GM23248 (cell line): Measurements from ENCODE around the gene TTC39C. TPM values are rescaled to one million over a fixed set of nuclear protein-coding genes. Genes with fewer than 3 reads are reported as not detected.

Experiments
- DNase-seq: peaks from one replicate; pipeline ENCODE4 v3.0.0-alpha.2; 2015
- H2AFZ ChIP-seq: fragments of 200-600 bp; sonication (generic); 2 replicates; pipeline ENCODE4 v1.6.1; 2016; ENCODE audit warnings: antibody characterized with exemption
- H3F3A ChIP-seq: fragments of 200-600 bp; sonication (generic); 2 replicates; pipeline ENCODE4 v1.6.1; 2016; ENCODE audit warnings: mild to moderate bottlenecking, antibody characterized with exemption, mixed run types; ENCODE audit not compliant: insufficient read depth
- H3K27ac ChIP-seq: fragments of 200-600 bp; sonication (generic); 2 replicates; pipeline ENCODE4 v1.5.1; 2016; ENCODE audit warnings: mild to moderate bottlenecking
- H3K27me3 ChIP-seq: fragments of 200-600 bp; sonication (generic); replicated peaks from 2 replicates; pipeline ENCODE4 v1.6.1; 2016; ENCODE audit warnings: mild to moderate bottlenecking; ENCODE audit not compliant: insufficient read depth
- H3K36me3 ChIP-seq: fragments of 200-600 bp; sonication (generic); 2 replicates; pipeline ENCODE4 v1.6.1; 2016; ENCODE audit warnings: low read depth, mild to moderate bottlenecking
- H3K4me1 ChIP-seq: fragments of 200-600 bp; sonication (generic); 2 replicates; pipeline ENCODE4 v1.6.1; 2016; ENCODE audit warnings: mild to moderate bottlenecking; ENCODE audit not compliant: insufficient read depth
- H3K4me2 ChIP-seq: fragments of 200-600 bp; sonication (generic); one replicate; pipeline ENCODE4 v1.6.1; 2016; ENCODE audit warnings: mild to moderate bottlenecking; ENCODE audit not compliant: unreplicated experiment
- H3K4me3 ChIP-seq: fragments of 200-600 bp; sonication (generic); 2 replicates; pipeline ENCODE4 v1.5.1; 2016; ENCODE audit warnings: mild to moderate bottlenecking
- H3K79me2 ChIP-seq: fragments of 200-600 bp; sonication (generic); 2 replicates; pipeline ENCODE4 v1.6.1; 2016; ENCODE audit warnings: mild to moderate bottlenecking; ENCODE audit not compliant: insufficient read depth
- H3K9ac ChIP-seq: fragments of 200-600 bp; sonication (generic); 2 replicates; pipeline ENCODE4 v1.6.1; 2016; ENCODE audit warnings: mild to moderate bottlenecking
- H3K9me2 ChIP-seq: fragments of 200-600 bp; sonication (generic); 2 replicates; pipeline ENCODE4 v1.6.1; 2016; ENCODE audit warnings: mixed run types, mild to moderate bottlenecking, moderate library complexity; ENCODE audit not compliant: insufficient read depth
- H3K9me3 ChIP-seq: fragments of 200-600 bp; sonication (generic); one replicate; pipeline ENCODE4 v1.6.1; 2017; ENCODE audit warnings: low read depth
- H4K20me1 ChIP-seq: fragments of 200-600 bp; sonication (generic); 2 replicates; pipeline ENCODE4 v1.6.0; 2016; ENCODE audit not compliant: insufficient read depth
- EZH2 ChIP-seq: fragments of 200-600 bp; sonication (generic); IDR thresholded peaks from 2 replicates; pipeline ENCODE4 v1.6.1; 2018; ENCODE audit warnings: antibody characterized with exemption, mild to moderate bottlenecking; ENCODE audit not compliant: insufficient read depth, poor library complexity, severe bottlenecking
- EZH2phosphoT487 ChIP-seq: fragments of 200-600 bp; sonication (generic); IDR thresholded peaks from 2 replicates; pipeline ENCODE4 v1.6.1; 2018; ENCODE audit warnings: antibody characterized with exemption, moderate library complexity, mild to moderate bottlenecking, low read depth; ENCODE audit not compliant: insufficient read depth
- WGBS, 2 experiments: methylation state at CpG; one replicate each; pipeline ENCODE4 v1.1.6; 2015 to 2017; ENCODE audit warnings: low lambda C conversion rate in 2 of 2, low coverage in 1 of 2; ENCODE audit errors: missing lambda C conversion rate in 2 of 2; 5-methylcytosine and 5-hydroxymethylcytosine counted together
- in situ Hi-C: fragments of 300-500 bp; cut with MboI; formaldehyde crosslinking; loops from 2 replicates; pipeline ENCODE4 v1.15.0; 2020
- polyA plus RNA-seq: library from polyadenylated mRNA; unstranded; fragments of >200 nt; fragmentation: Nextera tagmentation; extraction: Ambion mirVana; gene quantifications from 2 replicates; pipeline ENCODE4 v1.2.1, GENCODE V29; 2016
- total RNA-seq: library from RNA; depleted of rRNA; stranded (reverse); fragments of >200 nt; shearing (Covaris generic); gene quantifications from 2 replicates; pipeline ENCODE4 v1.2.3, GENCODE V29; 2014

The TTC39C gene
- total and polyA plus RNA-seq, 2 experiments from 2014 or later = 15.7 to 24.3 TPM

GRCh38 chr18:24112874-24113615, 98.5 kb downstream of the TTC39C start:
- TF ChIP-seq EZH2 (no peak), EZH2phosphoT487 (no peak)
- H3K27ac ChIP-seq = no peak overlapping the region
- in situ Hi-C loops = no loop called here
- H3K27me3 ChIP-seq = no peaks in the 10 kb centered on the region
- no peaks in the 10 kb centered on the region for H3K79me2 ChIP-seq
- no peak overlapping the region for H3K9ac ChIP-seq
- no peak overlapping the region for H3K4me3 ChIP-seq
- H4K20me1 ChIP-seq = no peaks in the 10 kb centered on the region
- no peak overlapping the region for H3K4me2 ChIP-seq
- DNase-seq = peak; percentile 54
- peaks cover 5% of the 10 kb centered on the region; the same call in 1 of the 2 replicates for H3K4me1 ChIP-seq
- 74 to 78% methylated on average over 15 of the region's 15 CpGs for WGBS, 2 experiments
- no peak overlapping the region for H2AFZ ChIP-seq
- H3K36me3 ChIP-seq = 0 out of 2 replicates have a peak, but pooled peaks cover 6% of the 10 kb centered on the region
- no peaks in the 10 kb centered on the region for H3F3A ChIP-seq
- no peaks in the 10 kb centered on the region for H3K9me2 ChIP-seq
- H3K9me3 ChIP-seq = no peaks in the 10 kb centered on the region

- H3K9me3 ChIP-seq = no peaks in the 10 kb centered on the region
- H2AFZ ChIP-seq = no peak overlapping the region
- no peaks in the 10 kb centered on the region for H3K9me2 ChIP-seq
- no peak overlapping the region for H3K4me3 ChIP-seq
- no peak overlapping the region for H3K9ac ChIP-seq
- no peaks in the 10 kb centered on the region for H4K20me1 ChIP-seq
- 0 out of 2 replicates have a peak, but pooled peaks cover 6% of the 10 kb centered on the region for H3K36me3 ChIP-seq
- H3F3A ChIP-seq = no peaks in the 10 kb centered on the region
- H3K79me2 ChIP-seq = no peaks in the 10 kb centered on the region
- TF ChIP-seq EZH2phosphoT487 (no peak), EZH2 (no peak)
- H3K27ac ChIP-seq = no peak overlapping the region
- no peak for DNase-seq
- 95 to 98% methylated on average over 4 of the region's 4 CpGs for WGBS, 2 experiments
- H3K27me3 ChIP-seq = no peaks in the 10 kb centered on the region
- in situ Hi-C loops = no loop called here
- H3K4me2 ChIP-seq = no peak overlapping the region
- peaks cover 5% of the 10 kb centered on the region; the same call in 1 of the 2 replicates for H3K4me1 ChIP-seq
Measured at GRCh38 chr18:24114924-24115549, 100.5 kb downstream of the TTC39C start.

GRCh38 chr18:24115628-24116027, 101.1 kb downstream of the TTC39C start:
- Histone ChIP-seq H3K36me3 (0 out of 2 replicates have a peak, but pooled peaks cover 6% of the 10 kb centered on the region), H3K4me1 (peaks cover 5% of the 10 kb centered on the region; the same call in 1 of the 2 replicates), H3K9me3 (no peaks in the 10 kb centered on the region), H2AFZ (no peak overlapping the region), H3K9me2 (no peaks in the 10 kb centered on the region), H3K9ac (no peak overlapping the region), H3K4me2 (no peak overlapping the region), H3K27me3 (no peaks in the 10 kb centered on the region), H3K4me3 (no peak overlapping the region), H3K79me2 (no peaks in the 10 kb centered on the region), H4K20me1 (no peaks in the 10 kb centered on the region), H3K27ac (no peak overlapping the region), H3F3A (no peaks in the 10 kb centered on the region)
- no peak for TF ChIP-seq EZH2
- no peak for TF ChIP-seq EZH2phosphoT487
- WGBS, 2 experiments = 67 to 76% methylated on average over 2 of the region's 2 CpGs
- in situ Hi-C loops = no loop called here
- DNase-seq = no peak

- H2AFZ ChIP-seq = no peak overlapping the region
- H3K27me3 ChIP-seq = no peaks in the 10 kb centered on the region
- no peaks in the 10 kb centered on the region for H3K79me2 ChIP-seq
- H4K20me1 ChIP-seq = no peaks in the 10 kb centered on the region
- H3K4me2 ChIP-seq = no peak overlapping the region
- no peaks in the 10 kb centered on the region for H3F3A ChIP-seq
- no peak overlapping the region for H3K4me3 ChIP-seq
- no peaks in the 10 kb centered on the region for H3K9me3 ChIP-seq
- WGBS, 2 experiments = 60 to 64% methylated on average over 8 of the region's 8 CpGs
- H3K4me1 ChIP-seq = no peaks in the 10 kb centered on the region
- 0 out of 2 replicates have a peak, but pooled peaks cover 6% of the 10 kb centered on the region for H3K36me3 ChIP-seq
- no peak overlapping the region for H3K27ac ChIP-seq
- no peaks in the 10 kb centered on the region for H3K9me2 ChIP-seq
- no peak for TF ChIP-seq EZH2phosphoT487
- H3K9ac ChIP-seq = no peak overlapping the region
- in situ Hi-C loops = no loop called here
- DNase-seq = peak; percentile 79
Measured at GRCh38 chr18:24118750-24119577, 104.4 kb downstream of the TTC39C start.
